A673 (cell line): ENCODE results near the gene FADD. TPM values are rescaled to one million over a fixed set of nuclear protein-coding genes. Genes with fewer than 3 reads are reported as not detected.

Source experiments
- BruUV-seq: library from RNA; stranded (reverse); fragments of 400-500 nt; replicated peaks from 2 replicates; lab custom pipeline; 2021; lab: Mats Ljungman, UMichigan
- CTCF ChIA-PET: fragments of 300-600 bp; sonication (Branson Sonifier 250); formaldehyde crosslinking; loops from one replicate; lab custom pipeline; 2022; ENCODE audit warnings: antibody characterized with exemption; lab: Charles Lee
- POLR2A ChIA-PET: fragments of 300-600 bp; sonication (Branson Sonifier 250); formaldehyde crosslinking; loops from one replicate; lab custom pipeline; 2022; ENCODE audit warnings: antibody characterized with exemption; ENCODE audit not compliant: low non-redundant PET; lab: Charles Lee
- DNase-seq: peaks from one replicate; pipeline ENCODE4 v3.0.0-alpha.2; 2015; ENCODE audit warnings: low spot score
- H3K27ac ChIP-seq: fragments of 200-600 bp; sonication (generic); 2 replicates; pipeline ENCODE4 v1.5.1; 2016; ENCODE audit warnings: mixed run types, low read depth, mild to moderate bottlenecking, mixed read lengths, antibody characterized with exemption, low read length; ENCODE audit not compliant: poor library complexity, severe bottlenecking
- H3K27me3 ChIP-seq: fragments of 200-600 bp; sonication (generic); replicated peaks from 2 replicates; pipeline ENCODE4 v1.6.1; 2017; ENCODE audit warnings: mixed run types, low read depth, mild to moderate bottlenecking, mixed read lengths, antibody characterized with exemption, low read length; ENCODE audit not compliant: insufficient read depth, poor library complexity
- H3K36me3 ChIP-seq: fragments of 200-600 bp; sonication (generic); 2 replicates; pipeline ENCODE4 v1.6.1; 2016; ENCODE audit warnings: mixed run types, mild to moderate bottlenecking, mixed read lengths, antibody characterized with exemption, low read length; ENCODE audit not compliant: insufficient read depth, poor library complexity, severe bottlenecking
- H3K4me1 ChIP-seq: fragments of 200-600 bp; sonication (generic); 2 replicates; pipeline ENCODE4 v1.6.1; 2017; ENCODE audit warnings: mixed run types, mild to moderate bottlenecking, mixed read lengths, antibody characterized with exemption, low read length; ENCODE audit not compliant: insufficient read depth, poor library complexity, severe bottlenecking
- H3K4me3 ChIP-seq: fragments of 200-600 bp; sonication (generic); 2 replicates; pipeline ENCODE4 v1.5.1; 2016; ENCODE audit warnings: low read depth, mixed run types, mild to moderate bottlenecking, mixed read lengths, low read length; ENCODE audit not compliant: poor library complexity, severe bottlenecking
- H3K9me3 ChIP-seq: fragments of 200-600 bp; sonication (generic); 2 replicates; pipeline ENCODE4 v1.6.1; 2016; ENCODE audit warnings: mixed run types, low read depth, mild to moderate bottlenecking, mixed read lengths, antibody characterized with exemption, low read length; ENCODE audit not compliant: poor library complexity, severe bottlenecking
- CTCF ChIP-seq: fragments of 300-800, 200-600 bp; sonication (generic); conservative IDR thresholded peaks from 2 replicates; pipeline ENCODE4 v1.5.1; 2017; ENCODE audit warnings: low read depth, mild to moderate bottlenecking, antibody characterized with exemption, low read length, moderate library complexity, mixed read lengths
- EZH2 ChIP-seq: fragments of 200-600 bp; sonication (generic); IDR thresholded peaks from 2 replicates; pipeline ENCODE4 v1.6.1; 2017; ENCODE audit warnings: borderline replicate concordance, low read depth, mild to moderate bottlenecking, mixed read lengths, antibody characterized with exemption, low read length; ENCODE audit not compliant: poor library complexity, severe bottlenecking
- intact Hi-C: fragments of 100-400 bp; cut with micrococcal nuclease; formaldehyde crosslinking; loops from one replicate; pipeline ENCODE4 v1.10.0; 2022; ENCODE audit not compliant: unreplicated experiment
- total RNA-seq: library from RNA; stranded (reverse); gene quantifications from 2 replicates; pipeline ENCODE4 v1.2.3, GENCODE V29; 2021

FADD gene
- total RNA-seq, 1 experiment from 2014 or later: 62.7 TPM

- intact Hi-C loops: no loop called here
- Histone ChIP-seq H3K36me3 (no peaks in the 10 kb centered on the region), H3K9me3 (no peaks in the 10 kb centered on the region), H3K4me1 (no peaks in the 10 kb centered on the region), H3K27me3 (no peaks in the 10 kb centered on the region), H3K27ac (no peak overlapping the region), H3K4me3 (no peak overlapping the region)
- ChIA-PET POLR2A (no interaction called here), CTCF (no interaction called here)
- no peak for DNase-seq
- BruUV-seq: no TSS peak
- TF ChIP-seq EZH2: no peak
- TF ChIP-seq CTCF: no peak
Observed at GRCh38 chr11:70169632-70170031, 33.5 kb upstream of the FADD start.

GRCh38 chr11:70170596-70171210, 32.4 kb upstream of the FADD start:
- CTCF ChIA-PET: interaction anchor here (0.5 kb wide), 1 partner anchor 49 kb away, joined by 3 read pairs; no protein-coding TSS in a partner anchor
- Histone ChIP-seq H3K9me3 (no peaks in the 10 kb centered on the region), H3K4me1 (no peaks in the 10 kb centered on the region), H3K27me3 (no peaks in the 10 kb centered on the region), H3K27ac (no peak overlapping the region), H3K36me3 (no peaks in the 10 kb centered on the region), H3K4me3 (no peak overlapping the region)
- intact Hi-C loops: no loop called here
- no peak for DNase-seq
- BruUV-seq: no TSS peak
- TF ChIP-seq EZH2: no peak
- TF ChIP-seq CTCF: no peak
- POLR2A ChIA-PET: no interaction called here

- POLR2A ChIA-PET: no interaction called here
- Histone ChIP-seq H3K9me3 (no peaks in the 10 kb centered on the region), H3K4me3 (no peak overlapping the region), H3K27ac (no peak overlapping the region), H3K36me3 (no peaks in the 10 kb centered on the region), H3K4me1 (no peaks in the 10 kb centered on the region), H3K27me3 (no peaks in the 10 kb centered on the region)
- no peak for DNase-seq
- intact Hi-C loops: no loop called here
- CTCF ChIA-PET: interaction anchor here (0.7 kb wide), 1 partner anchor 9 kb away, joined by 3 read pairs; no protein-coding TSS in a partner anchor
- BruUV-seq: no TSS peak
- no peak for TF ChIP-seq CTCF
- no peak for TF ChIP-seq EZH2
Observed at GRCh38 chr11:70173018-70173417, 30.1 kb upstream of the FADD start.
